DND-41 (cell line): ENCODE results near the gene MIGA2.

ENCODE experiments used
- ATAC-seq: fragments of 200-7000 bp; cut with Tn5 transposase; 3 replicates; pipeline ENCODE4 v1.9.1; 2021; ENCODE audit warnings: low read depth; ENCODE audit not compliant: insufficient read depth
- DNase-seq: peaks from one replicate; pipeline ENCODE4 v3.0.0-alpha.2; 2020
- H2AFZ ChIP-seq: 2 replicates; pipeline ENCODE4 v1.6.0; 2012; ENCODE audit warnings: low read depth, low read length
- H3K27ac ChIP-seq: 2 replicates; pipeline ENCODE4 v1.5.1; 2012; ENCODE audit warnings: low read length, inconsistent platforms
- H3K27me3 ChIP-seq: fragments of 200-600 bp; sonication (generic); 2 replicates; pipeline ENCODE4 v1.6.0; 2012; ENCODE audit warnings: low read length, mild to moderate bottlenecking, inconsistent platforms; ENCODE audit not compliant: insufficient read depth, poor library complexity
- H3K36me3 ChIP-seq: 2 replicates; pipeline ENCODE4 v1.5.1; 2012; ENCODE audit warnings: low read length, inconsistent platforms; ENCODE audit not compliant: insufficient read depth
- H3K4me1 ChIP-seq: 2 replicates; pipeline ENCODE4 v1.5.1; 2012; ENCODE audit warnings: mild to moderate bottlenecking, low read length; ENCODE audit not compliant: insufficient read depth
- H3K4me2 ChIP-seq: 2 replicates; pipeline ENCODE4 v1.6.0; 2012; ENCODE audit warnings: mild to moderate bottlenecking, moderate library complexity, low read length, inconsistent platforms; ENCODE audit not compliant: insufficient read depth
- H3K4me3 ChIP-seq, 2 experiments: fragments of 200-600 bp in 1 of 2; shearing (Covaris generic) in 1 of 2; 2 replicates each; pipeline ENCODE4 v1.5.1; 2012 to 2016; ENCODE audit warnings: inconsistent platforms in 2 of 2, low read length in 2 of 2, mild to moderate bottlenecking in 2 of 2, low read depth in 1 of 2, moderate library complexity in 1 of 2
- H3K79me2 ChIP-seq: 2 replicates; pipeline ENCODE4 v1.6.0; 2012; ENCODE audit warnings: low read length, inconsistent platforms; ENCODE audit not compliant: insufficient read depth
- H3K9ac ChIP-seq: 2 replicates; pipeline ENCODE4 v1.6.0; 2012; ENCODE audit warnings: low read depth, mild to moderate bottlenecking, inconsistent platforms, low read length, moderate library complexity
- H3K9me3 ChIP-seq: 2 replicates; pipeline ENCODE4 v1.5.1; 2012; ENCODE audit warnings: low read length, moderate library complexity, mild to moderate bottlenecking, inconsistent platforms; ENCODE audit not compliant: insufficient read depth, severe bottlenecking
- H4K20me1 ChIP-seq: 2 replicates; pipeline ENCODE4 v1.6.0; 2012; ENCODE audit warnings: low read length; ENCODE audit not compliant: insufficient read depth
- CTCF ChIP-seq: IDR thresholded peaks from 2 replicates; pipeline ENCODE4 v1.5.1; 2012; ENCODE audit warnings: borderline replicate concordance, low read length, moderate library complexity, mild to moderate bottlenecking; ENCODE audit not compliant: poor library complexity, severe bottlenecking; ENCODE audit errors: extremely low read depth
- EZH2 ChIP-seq: IDR thresholded peaks from 3 replicates; pipeline ENCODE4 v1.6.1; 2012; ENCODE audit warnings: borderline replicate concordance, low read depth, mild to moderate bottlenecking, moderate library complexity, low read length, inconsistent platforms; ENCODE audit not compliant: severe bottlenecking

The MIGA2 gene

DNA sequence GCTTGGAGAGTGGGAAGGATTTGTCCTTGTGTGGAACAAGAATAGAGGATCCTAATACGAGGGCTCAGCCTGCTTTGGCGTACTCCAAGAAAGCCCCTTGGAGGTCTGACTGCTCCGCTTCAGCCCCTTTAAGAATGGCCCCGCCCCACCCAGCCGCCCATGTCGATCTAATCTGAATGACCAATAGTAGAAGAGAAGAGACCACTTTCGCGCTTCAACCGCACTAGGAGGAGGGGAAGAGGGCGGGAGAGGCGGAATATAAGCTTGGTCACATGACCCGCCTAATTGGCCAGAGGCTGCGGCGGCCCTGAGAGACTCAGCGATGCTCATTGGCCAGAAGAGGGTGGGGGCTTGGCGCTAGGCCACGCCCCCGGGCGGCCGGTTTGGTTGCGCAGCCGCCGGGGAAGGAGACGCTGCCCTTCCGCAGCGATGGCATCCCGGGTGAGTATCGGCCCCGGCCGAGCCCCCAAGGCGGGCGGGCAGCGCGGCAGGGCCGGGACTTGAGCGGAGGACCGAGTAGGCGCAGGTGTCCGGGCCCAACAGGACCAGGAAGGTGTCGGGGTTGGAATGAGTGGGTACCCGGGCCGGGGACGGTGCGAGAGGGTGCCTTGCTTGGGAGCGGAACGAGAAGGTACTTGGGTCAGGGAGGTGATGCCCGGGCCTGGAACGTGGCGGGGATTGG, at the start of gene MIGA2:
TSS of gene MIGA2 (plus strand) at position 386 of the 682 bp plus-strand sequence. CDS start 3,969 bp downstream, outside the sequence.
- no peaks in the 10 kb centered on the region for H3K9me3 ChIP-seq
- H3K79me2 ChIP-seq = peaks cover 29% of the 10 kb centered on the region
- no peaks in the 10 kb centered on the region for H3K27me3 ChIP-seq
- peak within 1 kb of the TSS; percentile 76 for H3K27ac ChIP-seq
- peak within 1 kb of the TSS; percentile 87 for H3K9ac ChIP-seq
- peak; percentile 97 for ATAC-seq
- TF ChIP-seq EZH2 (no peak), CTCF (no peak)
- peaks cover 5% of the 10 kb centered on the region for H3K36me3 ChIP-seq
- peak within 1 kb of the TSS; percentile 98 for H3K4me2 ChIP-seq
- peak; percentile 98 for DNase-seq
- H2AFZ ChIP-seq = peak within 1 kb of the TSS; percentile 85
- H3K4me3 ChIP-seq = peak within 1 kb of the TSS; percentile 95 to 99
- H3K4me1 ChIP-seq = peaks cover 22% of the 10 kb centered on the region
- peaks cover 13% of the 10 kb centered on the region for H4K20me1 ChIP-seq

GRCh38 chr9:128986671-128987070, 49.8 kb upstream of the MIGA2 start:
- no peaks in the 10 kb centered on the region for H3K9me3 ChIP-seq
- H2AFZ ChIP-seq = no peak overlapping the region
- no peak for TF ChIP-seq EZH2
- TF ChIP-seq CTCF = no peak
- peaks cover 80% of the 10 kb centered on the region for H3K36me3 ChIP-seq
- no peak overlapping the region for H3K9ac ChIP-seq
- H3K27ac ChIP-seq = no peak overlapping the region
- ATAC-seq = no peak
- no peaks in the 10 kb centered on the region for H4K20me1 ChIP-seq
- DNase-seq = no peak
- no peaks in the 10 kb centered on the region for H3K4me1 ChIP-seq
- H3K4me2 ChIP-seq = no peak overlapping the region
- H3K27me3 ChIP-seq = no peaks in the 10 kb centered on the region
- H3K4me3 ChIP-seq = no peak overlapping the region
- no peaks in the 10 kb centered on the region for H3K79me2 ChIP-seq

DNA sequence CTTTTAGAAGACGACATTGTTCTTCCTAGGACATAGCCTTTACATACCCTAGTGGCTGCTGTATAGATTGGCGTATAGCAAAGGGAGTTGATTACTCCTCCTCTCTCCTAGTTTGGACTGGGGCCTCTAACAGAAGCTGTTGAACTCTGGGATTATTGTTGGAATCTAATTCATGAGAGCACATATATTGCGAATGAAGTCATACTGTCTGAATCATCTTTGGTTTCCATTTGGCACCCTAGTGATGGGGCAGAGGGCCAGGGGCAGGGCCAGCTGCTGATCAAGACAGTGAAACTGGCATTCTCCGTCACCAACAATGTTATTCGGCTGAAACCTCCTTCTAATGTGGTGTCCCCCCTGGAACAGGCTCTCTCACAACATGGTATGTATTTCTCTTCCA, 48.6 kb upstream of the MIGA2 start:
- H3K36me3 ChIP-seq = peaks cover 84% of the 10 kb centered on the region
- ATAC-seq = no peak
- H3K27me3 ChIP-seq = no peaks in the 10 kb centered on the region
- H4K20me1 ChIP-seq = no peaks in the 10 kb centered on the region
- no peak overlapping the region for H3K4me2 ChIP-seq
- no peak overlapping the region for H2AFZ ChIP-seq
- DNase-seq = no peak
- no peak overlapping the region for H3K27ac ChIP-seq
- H3K79me2 ChIP-seq = no peaks in the 10 kb centered on the region
- no peaks in the 10 kb centered on the region for H3K4me1 ChIP-seq
- H3K9ac ChIP-seq = no peak overlapping the region
- TF ChIP-seq EZH2 (no peak), CTCF (no peak)
- no peak overlapping the region for H3K4me3 ChIP-seq
- no peaks in the 10 kb centered on the region for H3K9me3 ChIP-seq
